Rectal smooth muscle tissue (tissue), 1 donor: ENCODE data around the gene SLC25A28.

Experiments
- H3K27ac ChIP-seq: one replicate; pipeline ENCODE4 v1.7.0; 2013; ENCODE audit warnings: low read depth, low read length, inconsistent platforms
- H3K27me3 ChIP-seq: one replicate; pipeline ENCODE4 v1.7.0; 2013; ENCODE audit warnings: low read length; ENCODE audit not compliant: control insufficient read depth, insufficient read depth
- H3K36me3 ChIP-seq: one replicate; pipeline ENCODE4 v1.7.0; 2013; ENCODE audit warnings: low read length; ENCODE audit not compliant: control insufficient read depth, insufficient read depth
- H3K4me1 ChIP-seq: one replicate; pipeline ENCODE4 v1.7.0; 2013; ENCODE audit warnings: low read length; ENCODE audit not compliant: control insufficient read depth, insufficient read depth
- H3K4me3 ChIP-seq: one replicate; pipeline ENCODE4 v1.7.0; 2013; ENCODE audit warnings: low read length
- H3K9ac ChIP-seq: one replicate; pipeline ENCODE4 v1.7.0; 2013; ENCODE audit warnings: low read length

The SLC25A28 gene

GRCh38 chr10:99620711-99621453 lies 643 bp upstream of the SLC25A28 start:
- Histone ChIP-seq H3K27ac (peak overlapping the region; percentile 95), H3K27me3 (no peaks in the 10 kb centered on the region), H3K9ac (peak overlapping the region; percentile 95), H3K4me3 (peak overlapping the region; percentile 84), H3K36me3 (no peaks in the 10 kb centered on the region), H3K4me1 (peaks cover 23% of the 10 kb centered on the region)

- Histone ChIP-seq H3K36me3 (no peaks in the 10 kb centered on the region), H3K27me3 (no peaks in the 10 kb centered on the region), H3K27ac (peak overlapping the region; percentile 47), H3K4me1 (peaks cover 25% of the 10 kb centered on the region), H3K9ac (peak overlapping the region; percentile 58), H3K4me3 (peak overlapping the region; percentile 68)
Measured at GRCh38 chr10:99619090-99619800, 994 bp downstream of the SLC25A28 start.

GRCh38 chr10:99617696-99618095 lies 2.5 kb downstream of the SLC25A28 start:
- Histone ChIP-seq H3K4me1 (peaks cover 25% of the 10 kb centered on the region), H3K4me3 (no peak overlapping the region), H3K9ac (no peak overlapping the region)

GRCh38 chr10:99615426-99615825 lies 4.8 kb downstream of the SLC25A28 start:
- H3K9ac ChIP-seq = no peak overlapping the region
- H3K4me3 ChIP-seq = no peak overlapping the region
- peak overlapping the region; percentile 17 for H3K27ac ChIP-seq
- peaks cover 19% of the 10 kb centered on the region for H3K4me1 ChIP-seq
- H3K36me3 ChIP-seq = peaks cover 12% of the 10 kb centered on the region
- H3K27me3 ChIP-seq = no peaks in the 10 kb centered on the region

More at GRCh38 chr10:99617696-99618095, 2.5 kb downstream of the SLC25A28 start:
- Histone ChIP-seq H3K27me3 (no peaks in the 10 kb centered on the region), H3K27ac (no peak overlapping the region), H3K36me3 (peaks cover 5% of the 10 kb centered on the region)

- no peak overlapping the region for H3K4me3 ChIP-seq
- no peaks in the 10 kb centered on the region for H3K27me3 ChIP-seq
- peaks cover 12% of the 10 kb centered on the region for H3K36me3 ChIP-seq
- peaks cover 3% of the 10 kb centered on the region for H3K4me1 ChIP-seq
- H3K27ac ChIP-seq = no peak overlapping the region
- no peak overlapping the region for H3K9ac ChIP-seq
Measured at GRCh38 chr10:99612167-99612831, 7.9 kb downstream of the SLC25A28 start.

- H3K4me1 ChIP-seq = peaks cover 3% of the 10 kb centered on the region
- no peak overlapping the region for H3K9ac ChIP-seq
- peaks cover 12% of the 10 kb centered on the region for H3K36me3 ChIP-seq
- H3K27ac ChIP-seq = no peak overlapping the region
- no peaks in the 10 kb centered on the region for H3K27me3 ChIP-seq
- H3K4me3 ChIP-seq = no peak overlapping the region
Measured at GRCh38 chr10:99611326-99611725, 8.9 kb downstream of the SLC25A28 start.

GRCh38 chr10:99610221-99610620 lies 10.0 kb downstream of the SLC25A28 start:
- Histone ChIP-seq H3K4me3 (no peak overlapping the region), H3K9ac (no peak overlapping the region), H3K4me1 (no peaks in the 10 kb centered on the region), H3K27ac (no peak overlapping the region), H3K36me3 (peaks cover 12% of the 10 kb centered on the region), H3K27me3 (no peaks in the 10 kb centered on the region)

- Histone ChIP-seq H3K4me1 (no peaks in the 10 kb centered on the region), H3K9ac (no peak overlapping the region), H3K36me3 (peaks cover 12% of the 10 kb centered on the region), H3K27me3 (no peaks in the 10 kb centered on the region), H3K27ac (no peak overlapping the region), H3K4me3 (no peak overlapping the region)
Measured at GRCh38 chr10:99609186-99609585, 11.1 kb downstream of the SLC25A28 start.

GRCh38 chr10:99605351-99605750 lies 14.9 kb downstream of the SLC25A28 start:
- no peaks in the 10 kb centered on the region for H3K36me3 ChIP-seq
- no peaks in the 10 kb centered on the region for H3K27me3 ChIP-seq
- H3K27ac ChIP-seq = no peak overlapping the region
- no peaks in the 10 kb centered on the region for H3K4me1 ChIP-seq
- no peak overlapping the region for H3K9ac ChIP-seq
- H3K4me3 ChIP-seq = no peak overlapping the region

GRCh38 chr10:99604862-99605261 lies 15.4 kb downstream of the SLC25A28 start:
- no peak overlapping the region for H3K4me3 ChIP-seq
- H3K4me1 ChIP-seq = no peaks in the 10 kb centered on the region
- no peak overlapping the region for H3K9ac ChIP-seq
- H3K27ac ChIP-seq = no peak overlapping the region
- H3K36me3 ChIP-seq = no peaks in the 10 kb centered on the region
- H3K27me3 ChIP-seq = no peaks in the 10 kb centered on the region

- Histone ChIP-seq H3K4me1 (no peaks in the 10 kb centered on the region), H3K27ac (no peak overlapping the region), H3K27me3 (no peaks in the 10 kb centered on the region), H3K9ac (no peak overlapping the region), H3K36me3 (no peaks in the 10 kb centered on the region), H3K4me3 (no peak overlapping the region)
Measured at GRCh38 chr10:99598781-99599509, 21.3 kb downstream of the SLC25A28 start.

- no peak overlapping the region for H3K4me3 ChIP-seq
- no peaks in the 10 kb centered on the region for H3K4me1 ChIP-seq
- H3K9ac ChIP-seq = no peak overlapping the region
Measured at GRCh38 chr10:99598011-99598410, 22.2 kb downstream of the SLC25A28 start.

More at GRCh38 chr10:99598011-99598410, 22.2 kb downstream of the SLC25A28 start:
- no peak overlapping the region for H3K27ac ChIP-seq
- no peaks in the 10 kb centered on the region for H3K36me3 ChIP-seq
- no peaks in the 10 kb centered on the region for H3K27me3 ChIP-seq
